ENCODE data around the gene SAT2.

DNA sequence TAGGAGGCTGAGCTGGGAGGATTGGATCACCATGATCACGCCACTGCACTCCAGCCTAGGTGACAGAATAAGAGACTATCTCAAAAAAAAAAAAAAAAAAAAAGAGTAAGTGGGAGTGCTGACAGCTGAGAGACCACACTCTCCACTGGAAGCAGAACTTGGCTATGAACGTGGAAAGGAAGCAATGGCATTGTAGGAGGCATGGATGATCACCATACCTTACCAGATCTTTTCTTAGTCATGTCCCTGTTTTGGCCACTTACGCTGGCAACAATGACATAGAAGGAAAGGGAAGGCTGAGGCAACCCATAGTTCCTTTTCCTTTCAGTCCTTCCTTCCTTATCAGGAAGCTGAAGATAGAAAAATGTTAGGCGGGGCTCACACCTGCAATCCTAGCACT is 19.4 kb upstream of the SAT2 start:
- TF ChIP-seq, protein P1, sequence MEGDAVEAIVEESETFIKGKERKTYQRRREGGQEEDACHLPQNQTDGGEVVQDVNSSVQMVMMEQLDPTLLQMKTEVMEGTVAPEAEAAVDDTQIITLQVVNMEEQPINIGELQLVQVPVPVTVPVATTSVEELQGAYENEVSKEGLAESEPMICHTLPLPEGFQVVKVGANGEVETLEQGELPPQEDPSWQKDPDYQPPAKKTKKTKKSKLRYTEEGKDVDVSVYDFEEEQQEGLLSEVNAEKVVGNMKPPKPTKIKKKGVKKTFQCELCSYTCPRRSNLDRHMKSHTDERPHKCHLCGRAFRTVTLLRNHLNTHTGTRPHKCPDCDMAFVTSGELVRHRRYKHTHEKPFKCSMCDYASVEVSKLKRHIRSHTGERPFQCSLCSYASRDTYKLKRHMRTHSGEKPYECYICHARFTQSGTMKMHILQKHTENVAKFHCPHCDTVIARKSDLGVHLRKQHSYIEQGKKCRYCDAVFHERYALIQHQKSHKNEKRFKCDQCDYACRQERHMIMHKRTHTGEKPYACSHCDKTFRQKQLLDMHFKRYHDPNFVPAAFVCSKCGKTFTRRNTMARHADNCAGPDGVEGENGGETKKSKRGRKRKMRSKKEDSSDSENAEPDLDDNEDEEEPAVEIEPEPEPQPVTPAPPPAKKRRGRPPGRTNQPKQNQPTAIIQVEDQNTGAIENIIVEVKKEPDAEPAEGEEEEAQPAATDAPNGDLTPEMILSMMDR (optimal IDR thresholded peaks at IDR 0.05 in 1 of 3, IDR thresholded peaks at IDR 0.05 in 1 of 3, conservative IDR thresholded peaks at IDR 0.05 in 1 of 3; ENCODE audit: extremely low read depth in 1 of 3, insufficient read depth in 2 of 3, low read length in 3 of 3): no peak
- TF ChIP-seq EZH2 (IDR thresholded peaks at IDR 0.05; ENCODE audit: low read length): no peak

Measured in keratinocyte (primary cell).